ENCODE measurements around the gene EDAR.

The EDAR gene

GRCh38 chr2:108923736-108924579 lies 65.1 kb downstream of the EDAR start:
- DNase-seq (ENCODE audit: low spot score), result no peak

GRCh38 chr2:108923019-108923700 lies 65.9 kb downstream of the EDAR start:
- DNase-seq (ENCODE audit: low spot score), result no peak

GRCh38 chr2:108922141-108922915 lies 66.7 kb downstream of the EDAR start:
- no peak for DNase-seq (ENCODE audit: low spot score)

GRCh38 chr2:108921096-108922030 lies 67.7 kb downstream of the EDAR start:
- DNase-seq (ENCODE audit: low spot score), result no peak

- DNase-seq (ENCODE audit: low spot score), result no peak
These were observed 68.3 kb downstream of the EDAR start for GRCh38 chr2:108920686-108921085.

GRCh38 chr2:108919571-108920373 lies 69.2 kb downstream of the EDAR start:
- no peak for DNase-seq (ENCODE audit: low spot score)

GRCh38 chr2:108918941-108919341 lies 70.1 kb downstream of the EDAR start:
- no peak for DNase-seq (ENCODE audit: low spot score)

GRCh38 chr2:108918156-108918874 lies 70.7 kb downstream of the EDAR start:
- DNase-seq (ENCODE audit: low spot score), result no peak

- no peak for DNase-seq (ENCODE audit: low spot score)
These were observed 71.5 kb downstream of the EDAR start for GRCh38 chr2:108917526-108917925.

GRCh38 chr2:108916796-108917421 lies 72.1 kb downstream of the EDAR start:
- DNase-seq (ENCODE audit: low spot score), result no peak

GRCh38 chr2:108916122-108916795 lies 72.8 kb downstream of the EDAR start:
- no peak for DNase-seq (ENCODE audit: low spot score)

GRCh38 chr2:108912629-108912902 lies 76.5 kb downstream of the EDAR start:
- DNase-seq (ENCODE audit: low spot score), result no peak

GRCh38 chr2:108911807-108912628 lies 77.0 kb downstream of the EDAR start:
- no peak for DNase-seq (ENCODE audit: low spot score)

- DNase-seq (ENCODE audit: low spot score), result no peak
These were observed 77.6 kb downstream of the EDAR start for GRCh38 chr2:108911401-108911800.

- DNase-seq (ENCODE audit: low spot score), result no peak
These were observed 78.3 kb downstream of the EDAR start for GRCh38 chr2:108910541-108911396.

- no peak for DNase-seq (ENCODE audit: low spot score)
These were observed 79.0 kb downstream of the EDAR start for GRCh38 chr2:108910011-108910431.

- DNase-seq (ENCODE audit: low spot score), result no peak
These were observed 79.7 kb downstream of the EDAR start for GRCh38 chr2:108909275-108909823.

Data from germinal center (tissue), 1 donor.